ENCODE results near the gene C10orf95. TPM values are rescaled to one million over a fixed set of nuclear protein-coding genes. Genes with fewer than 3 reads are reported as not detected.
A peak's percentile ranks its signal among the peaks of the same experiment; 100 is the strongest.
"Not testable (repeated sequence)": the region's sequence is repeated elsewhere in the genome, so short reads cannot be mapped to it uniquely, and the experiment has no call there.

C10orf95 gene
- total RNA-seq = under 1 TPM in 1 of 2 experiments, not detected in 1; 0.33 TPM

GRCh38 chr10:102451105-102451969 is at the start of gene C10orf95:
TSS of gene C10orf95 (minus strand) at chr10:102451543. CDS start at chr10:102451093, 450 bp downstream.
- DNase-seq = no peak
- POLR2A ChIA-PET = interaction anchor here (0.7 to 6.3 kb wide), 24 partner anchors 10 to 741 kb away, joined by 3 to 79 read pairs (median 6); partner anchors contain the start of genes ACTR1A, CUEDC2, FBXL15 and GBF1
- no peaks in the 10 kb centered on the region for H3K27me3 Mint-ChIP-seq
- no peaks in the 10 kb centered on the region for H3K9me3 Mint-ChIP-seq
- peaks cover 15% of the 10 kb centered on the region for H3K36me3 Mint-ChIP-seq (ENCODE audit: low read depth)
- CTCF ChIA-PET = interaction anchor here (0.9 to 4.2 kb wide), 13 partner anchors 10 to 220 kb away, joined by 3 to 22 read pairs (median 7); partner anchors contain the start of genes ACTR1A, CUEDC2 and FBXL15
- peaks cover 40% of the 10 kb centered on the region for H3K4me1 Mint-ChIP-seq
- H3K27ac Mint-ChIP-seq = peak within 1 kb of the TSS; percentile 83
- peak within 1 kb of the TSS; percentile 95 for H3K4me3 Mint-ChIP-seq

GRCh38 chr10:102500686-102501085 is 49.3 kb upstream of the C10orf95 start:
- DNase-seq, H3K4me3 Mint-ChIP-seq, H3K27me3 Mint-ChIP-seq, H3K9me3 Mint-ChIP-seq, H3K27ac Mint-ChIP-seq: not testable (repeated sequence)
- H3K36me3 Mint-ChIP-seq (ENCODE audit: low read depth) = peaks cover 23% of the 10 kb centered on the region
- ChIA-PET CTCF (interaction anchor here (0.6 to 8.7 kb wide), 5 partner anchors 82 to 215 kb away, joined by 3 to 120 read pairs (median 3); no protein-coding TSS in a partner anchor), POLR2A (interaction anchor here (1.0 to 5.5 kb wide), 4 partner anchors 22 to 145 kb away, joined by 3 to 32 read pairs (median 12); partner anchors contain the start of genes C10orf95 and TRIM8)
- H3K4me1 Mint-ChIP-seq = peaks cover 30% of the 10 kb centered on the region

GRCh38 chr10:102499356-102499755 is 48.0 kb upstream of the C10orf95 start:
- no peak overlapping the region for H3K4me3 Mint-ChIP-seq
- POLR2A ChIA-PET = interaction anchor here (0.9 kb wide), 1 partner anchor 47 kb away, joined by 4 read pairs; no protein-coding TSS in a partner anchor
- DNase-seq = no peak
- CTCF ChIA-PET = interaction anchor here (1.6 kb wide), 1 partner anchor 84 kb away, joined by 9 read pairs; no protein-coding TSS in a partner anchor
- peaks cover 18% of the 10 kb centered on the region for H3K4me1 Mint-ChIP-seq
- no peaks in the 10 kb centered on the region for H3K27me3 Mint-ChIP-seq
- H3K36me3 Mint-ChIP-seq (ENCODE audit: low read depth) = peaks cover 14% of the 10 kb centered on the region
- no peak overlapping the region for H3K27ac Mint-ChIP-seq
- no peaks in the 10 kb centered on the region for H3K9me3 Mint-ChIP-seq

- POLR2A ChIA-PET = interaction anchor here (0.6 to 1.3 kb wide), 3 partner anchors 10 to 77 kb away, joined by 3 read pairs; partner anchors contain the start of gene FBXL15
- DNase-seq = no peak
- CTCF ChIA-PET = interaction anchor here (1.6 kb wide), 1 partner anchor 86 kb away, joined by 9 read pairs; no protein-coding TSS in a partner anchor
- Mint-ChIP-seq H3K27me3 (no peaks in the 10 kb centered on the region), H3K36me3 (ENCODE audit: low read depth) (peaks cover 21% of the 10 kb centered on the region), H3K27ac (no peak overlapping the region), H3K4me3 (no peak overlapping the region), H3K9me3 (no peaks in the 10 kb centered on the region), H3K4me1 (peaks cover 31% of the 10 kb centered on the region)
These were observed 46.2 kb upstream of the C10orf95 start for GRCh38 chr10:102497545-102497944.

- Mint-ChIP-seq H3K27ac (no peak overlapping the region), H3K9me3 (no peaks in the 10 kb centered on the region), H3K36me3 (ENCODE audit: low read depth) (peaks cover 26% of the 10 kb centered on the region), H3K4me3 (no peak overlapping the region), H3K4me1 (peaks cover 21% of the 10 kb centered on the region), H3K27me3 (no peaks in the 10 kb centered on the region)
- DNase-seq = no peak
- POLR2A ChIA-PET = no interaction called here
- CTCF ChIA-PET = no interaction called here
These were observed 42.4 kb upstream of the C10orf95 start for GRCh38 chr10:102493771-102494170.

GRCh38 chr10:102492983-102493382 is 41.6 kb upstream of the C10orf95 start:
- H3K4me1 Mint-ChIP-seq = peaks cover 19% of the 10 kb centered on the region
- H3K27ac Mint-ChIP-seq = no peak overlapping the region
- ChIA-PET POLR2A (no interaction called here), CTCF (interaction anchor here (0.8 kb wide), 1 partner anchor 91 kb away, joined by 4 read pairs; no protein-coding TSS in a partner anchor)
- H3K36me3 Mint-ChIP-seq (ENCODE audit: low read depth) = peaks cover 29% of the 10 kb centered on the region
- H3K9me3 Mint-ChIP-seq = no peaks in the 10 kb centered on the region
- no peaks in the 10 kb centered on the region for H3K27me3 Mint-ChIP-seq
- no peak for DNase-seq
- H3K4me3 Mint-ChIP-seq = no peak overlapping the region

- POLR2A ChIA-PET = no interaction called here
- peaks cover 32% of the 10 kb centered on the region for H3K36me3 Mint-ChIP-seq (ENCODE audit: low read depth)
- H3K4me1 Mint-ChIP-seq = peaks cover 18% of the 10 kb centered on the region
These were observed 41.1 kb upstream of the C10orf95 start for GRCh38 chr10:102492344-102492939.

GRCh38 chr10:102491136-102491535 is 39.8 kb upstream of the C10orf95 start:
- no peaks in the 10 kb centered on the region for H3K27me3 Mint-ChIP-seq
- DNase-seq = no peak
- ChIA-PET CTCF (interaction anchor here (0.7 to 1.4 kb wide), 2 partner anchors 11 to 13 kb away, joined by 4 to 5 read pairs; partner anchors contain the start of genes ACTR1A and SUFU), POLR2A (no interaction called here)
- H3K4me3 Mint-ChIP-seq = no peak overlapping the region
- peaks cover 18% of the 10 kb centered on the region for H3K4me1 Mint-ChIP-seq
- H3K9me3 Mint-ChIP-seq = no peaks in the 10 kb centered on the region
- no peak overlapping the region for H3K27ac Mint-ChIP-seq
- peaks cover 38% of the 10 kb centered on the region for H3K36me3 Mint-ChIP-seq (ENCODE audit: low read depth)

More at GRCh38 chr10:102492344-102492939, 41.1 kb upstream of the C10orf95 start:
- Mint-ChIP-seq H3K4me3 (no peak overlapping the region), H3K27me3 (no peaks in the 10 kb centered on the region), H3K9me3 (no peaks in the 10 kb centered on the region), H3K27ac (no peak overlapping the region)
- CTCF ChIA-PET = interaction anchor here (0.8 kb wide), 1 partner anchor 91 kb away, joined by 4 read pairs; no protein-coding TSS in a partner anchor
- DNase-seq = no peak

GRCh38 chr10:102485093-102485784 is 33.9 kb upstream of the C10orf95 start:
- H3K27me3 Mint-ChIP-seq = no peaks in the 10 kb centered on the region
- H3K4me1 Mint-ChIP-seq = no peaks in the 10 kb centered on the region
- no peak for DNase-seq
- CTCF ChIA-PET = interaction anchor here (1.0 to 1.2 kb wide), 2 partner anchors 94 to 99 kb away, joined by 3 read pairs; no protein-coding TSS in a partner anchor
- H3K9me3 Mint-ChIP-seq = no peaks in the 10 kb centered on the region
- peaks cover 77% of the 10 kb centered on the region for H3K36me3 Mint-ChIP-seq (ENCODE audit: low read depth)
- POLR2A ChIA-PET = no interaction called here
- H3K4me3 Mint-ChIP-seq = no peak overlapping the region
- no peak overlapping the region for H3K27ac Mint-ChIP-seq

GRCh38 chr10:102484021-102484420 is 32.7 kb upstream of the C10orf95 start:
- Mint-ChIP-seq H3K4me1 (peaks cover 1% of the 10 kb centered on the region), H3K36me3 (ENCODE audit: low read depth) (peaks cover 77% of the 10 kb centered on the region), H3K27me3 (no peaks in the 10 kb centered on the region), H3K9me3 (no peaks in the 10 kb centered on the region), H3K27ac (no peak overlapping the region), H3K4me3 (no peak overlapping the region)
- DNase-seq = no peak
- POLR2A ChIA-PET = no interaction called here
- CTCF ChIA-PET = no interaction called here

- Mint-ChIP-seq H3K27me3 (no peaks in the 10 kb centered on the region), H3K4me3 (no peak overlapping the region), H3K27ac (no peak overlapping the region), H3K36me3 (ENCODE audit: low read depth) (peaks cover 60% of the 10 kb centered on the region), H3K4me1 (peaks cover 4% of the 10 kb centered on the region), H3K9me3 (no peaks in the 10 kb centered on the region)
- ChIA-PET CTCF (interaction anchor here (0.6 to 2.9 kb wide), 7 partner anchors 22 to 245 kb away, joined by 3 to 17 read pairs (median 8); partner anchors contain the start of genes ACTR1A, C10orf95 and FBXL15), POLR2A (interaction anchor here (0.9 to 2.2 kb wide), 5 partner anchors 18 to 249 kb away, joined by 3 to 6 read pairs (median 3); no protein-coding TSS in a partner anchor)
- DNase-seq = no peak
These were observed 29.1 kb upstream of the C10orf95 start for GRCh38 chr10:102480396-102480795.

- Mint-ChIP-seq H3K27me3 (no peaks in the 10 kb centered on the region), H3K4me1 (peaks cover 4% of the 10 kb centered on the region), H3K27ac (no peak overlapping the region), H3K9me3 (no peaks in the 10 kb centered on the region), H3K4me3 (no peak overlapping the region), H3K36me3 (ENCODE audit: low read depth) (peaks cover 53% of the 10 kb centered on the region)
- ChIA-PET POLR2A (interaction anchor here (0.9 to 2.2 kb wide), 7 partner anchors 18 to 248 kb away, joined by 3 to 6 read pairs (median 3); no protein-coding TSS in a partner anchor), CTCF (interaction anchor here (0.6 to 2.9 kb wide), 13 partner anchors 16 to 245 kb away, joined by 3 to 17 read pairs (median 5); partner anchors contain the start of genes ACTR1A, C10orf95, FBXL15 and NFKB2)
- DNase-seq = no peak
These were observed 28.3 kb upstream of the C10orf95 start for GRCh38 chr10:102479651-102480050.
